Measurements from ENCODE around the gene ROBO2.

The ROBO2 gene

GRCh38 chr3:77321646-77322045 lies 281.7 kb downstream of the ROBO2 start:
- TF ChIP-seq CTCF (IDR thresholded peaks at IDR 0.05; ENCODE audit: low read depth, low read length), result no peak
- DNase-seq (ENCODE audit: extremely low read depth, low read depth), result no peak

- no peak for DNase-seq (ENCODE audit: extremely low read depth, low read depth)
- TF ChIP-seq CTCF (IDR thresholded peaks at IDR 0.05; ENCODE audit: low read depth, low read length), result no peak
Observed at GRCh38 chr3:77323626-77324025, 283.7 kb downstream of the ROBO2 start.

- DNase-seq (ENCODE audit: extremely low read depth, low read depth), result no peak
- TF ChIP-seq CTCF (IDR thresholded peaks at IDR 0.05; ENCODE audit: low read depth, low read length), result no peak
Observed at GRCh38 chr3:77324105-77324504, 284.2 kb downstream of the ROBO2 start.

GRCh38 chr3:77325280-77325679 lies 285.4 kb downstream of the ROBO2 start:
- TF ChIP-seq CTCF (IDR thresholded peaks at IDR 0.05; ENCODE audit: low read depth, low read length), result no peak
- no peak for DNase-seq (ENCODE audit: extremely low read depth, low read depth)

GRCh38 chr3:77325702-77326101 lies 285.8 kb downstream of the ROBO2 start:
- no peak for TF ChIP-seq CTCF (IDR thresholded peaks at IDR 0.05; ENCODE audit: low read depth, low read length)
- no peak for DNase-seq (ENCODE audit: extremely low read depth, low read depth)

- no peak for TF ChIP-seq CTCF (IDR thresholded peaks at IDR 0.05; ENCODE audit: low read depth, low read length)
- no peak for DNase-seq (ENCODE audit: extremely low read depth, low read depth)
Observed at GRCh38 chr3:77326586-77326985, 286.7 kb downstream of the ROBO2 start.

GRCh38 chr3:77328690-77329089 lies 288.8 kb downstream of the ROBO2 start:
- DNase-seq (ENCODE audit: extremely low read depth, low read depth), result no peak
- no peak for TF ChIP-seq CTCF (IDR thresholded peaks at IDR 0.05; ENCODE audit: low read depth, low read length)

All from AG09319 (cell line).